ENCODE measurements around the gene NUAK2.
A peak's percentile ranks its signal among the peaks of the same experiment; 100 is the strongest.
"Not testable (repeated sequence)": the region's sequence is repeated elsewhere in the genome, so short reads cannot be mapped to it uniquely, and the experiment has no call there.

Gene NUAK2

GRCh38 chr1:205285381-205286101 is 36.0 kb downstream of the NUAK2 start:
- in situ Hi-C loops (cut with HindIII; ENCODE audit: low pct_ligation_motif_present, low pct_unique_long_range_greater_than_20kb, low sequenced_read_pairs) = no loop called here
- DNase-seq = no peak

DNA sequence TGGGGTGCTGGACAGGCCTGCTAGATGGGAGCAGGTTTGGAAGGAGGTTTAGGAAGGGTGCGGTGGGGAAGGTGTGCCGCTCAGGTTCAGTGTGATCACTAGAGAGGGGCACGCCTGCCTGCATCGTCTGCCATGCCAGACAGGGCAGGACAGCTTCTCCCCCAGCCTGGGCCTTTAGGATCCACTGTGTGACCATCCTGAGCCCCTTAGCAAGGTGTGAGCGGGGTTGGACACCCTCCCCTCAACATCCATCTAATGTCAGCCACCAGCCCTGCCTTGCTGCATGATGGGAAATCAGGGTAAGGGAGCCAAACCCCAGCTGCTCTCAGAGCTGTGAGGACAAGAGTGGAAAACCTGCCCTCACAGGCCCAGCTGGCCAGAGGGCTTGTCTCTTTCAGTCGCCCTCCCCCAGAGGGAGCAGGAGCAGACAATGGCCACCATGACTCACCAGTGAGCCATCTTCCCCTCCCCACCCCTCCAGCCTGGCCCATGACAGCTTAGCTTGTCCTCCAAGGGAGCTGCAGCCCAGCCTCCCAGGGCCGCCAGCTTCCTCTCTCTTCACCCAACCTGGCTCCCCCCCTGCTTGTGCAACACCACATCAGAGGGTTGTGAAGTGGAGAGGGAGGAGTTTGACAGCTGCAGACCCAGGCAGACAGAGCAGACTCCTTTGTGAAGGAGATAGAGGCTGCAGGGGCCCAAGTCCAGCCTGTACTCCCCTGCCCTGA is 37.0 kb downstream of the NUAK2 start:
- peak; percentile 98 for DNase-seq
- in situ Hi-C loops (cut with HindIII; ENCODE audit: low pct_ligation_motif_present, low pct_unique_long_range_greater_than_20kb, low sequenced_read_pairs) = no loop called here

- in situ Hi-C loops (cut with HindIII; ENCODE audit: low pct_ligation_motif_present, low pct_unique_long_range_greater_than_20kb, low sequenced_read_pairs) = no loop called here
- no peak for DNase-seq
These were observed 38.0 kb downstream of the NUAK2 start for GRCh38 chr1:205283270-205284147.

GRCh38 chr1:205280666-205281395 is 40.7 kb downstream of the NUAK2 start:
- DNase-seq; in situ Hi-C loops (cut with HindIII; ENCODE audit: low pct_ligation_motif_present, low pct_unique_long_range_greater_than_20kb, low sequenced_read_pairs): not testable (repeated sequence)

GRCh38 chr1:205279986-205280385 is 41.6 kb downstream of the NUAK2 start:
- in situ Hi-C loops (cut with HindIII; ENCODE audit: low pct_ligation_motif_present, low pct_unique_long_range_greater_than_20kb, low sequenced_read_pairs) = no loop called here

DNA sequence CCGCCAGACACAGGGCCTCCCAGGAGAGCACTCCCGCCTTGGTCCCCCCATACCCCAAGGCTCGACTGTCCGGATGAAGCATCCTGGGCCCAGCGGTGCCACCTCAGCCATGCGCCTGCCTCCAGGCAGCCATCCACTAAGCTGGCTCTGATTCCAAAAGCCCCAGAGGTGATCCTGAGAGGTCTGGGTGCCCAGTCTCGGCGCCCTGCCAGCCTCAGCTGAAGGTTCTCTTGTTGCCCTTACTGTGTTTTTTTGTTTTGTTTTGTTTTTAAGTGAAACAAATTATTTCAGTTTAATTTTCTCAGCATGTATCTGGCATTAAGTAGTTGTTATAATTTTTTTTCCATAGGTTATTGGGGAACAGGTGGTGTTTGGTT is 44.9 kb downstream of the NUAK2 start:
- in situ Hi-C loops (cut with HindIII; ENCODE audit: low pct_ligation_motif_present, low pct_unique_long_range_greater_than_20kb, low sequenced_read_pairs) = no loop called here
- DNase-seq = no peak

More at GRCh38 chr1:205279986-205280385, 41.6 kb downstream of the NUAK2 start:
- no peak for DNase-seq

DNA sequence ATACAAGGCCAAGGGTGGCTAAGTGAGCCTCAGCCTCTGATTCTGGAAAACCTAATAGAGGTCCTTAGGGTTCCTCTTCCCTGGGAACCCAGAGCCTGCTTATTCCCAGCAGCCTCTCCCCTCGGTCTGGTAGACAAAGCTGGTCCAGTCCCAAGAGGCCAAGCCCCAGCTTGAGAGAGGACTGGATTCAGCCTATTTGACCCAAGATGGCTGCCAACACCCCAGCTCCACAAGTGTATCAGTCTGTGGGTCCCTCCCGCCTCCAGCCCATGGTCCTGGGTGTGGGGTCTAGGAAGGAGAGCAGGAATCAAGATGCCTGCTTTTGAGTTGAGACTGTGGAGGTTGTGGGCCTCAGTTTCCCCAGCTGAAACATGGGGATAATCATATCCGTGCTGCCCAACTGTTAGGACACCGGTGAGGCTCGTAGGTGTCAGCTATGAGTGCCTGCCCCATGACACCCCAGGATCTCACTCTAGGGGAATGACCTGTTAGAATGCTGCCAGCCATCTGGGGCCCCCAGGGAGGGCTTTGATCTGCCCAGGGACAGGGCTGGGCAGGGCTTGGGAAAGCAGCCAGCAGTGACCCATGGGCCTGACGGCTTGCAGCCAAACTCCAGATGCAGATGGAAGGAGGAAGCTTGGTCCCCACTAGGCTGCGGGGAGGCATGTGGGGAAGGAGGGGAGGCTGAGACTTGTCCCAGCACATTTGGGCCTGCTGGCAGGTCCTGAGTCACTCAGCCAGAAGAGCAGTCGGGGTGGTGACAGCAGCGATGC is 45.4 kb downstream of the NUAK2 start:
- in situ Hi-C loops (cut with HindIII; ENCODE audit: low pct_ligation_motif_present, low pct_unique_long_range_greater_than_20kb, low sequenced_read_pairs) = no loop called here
- no peak for DNase-seq

DNA sequence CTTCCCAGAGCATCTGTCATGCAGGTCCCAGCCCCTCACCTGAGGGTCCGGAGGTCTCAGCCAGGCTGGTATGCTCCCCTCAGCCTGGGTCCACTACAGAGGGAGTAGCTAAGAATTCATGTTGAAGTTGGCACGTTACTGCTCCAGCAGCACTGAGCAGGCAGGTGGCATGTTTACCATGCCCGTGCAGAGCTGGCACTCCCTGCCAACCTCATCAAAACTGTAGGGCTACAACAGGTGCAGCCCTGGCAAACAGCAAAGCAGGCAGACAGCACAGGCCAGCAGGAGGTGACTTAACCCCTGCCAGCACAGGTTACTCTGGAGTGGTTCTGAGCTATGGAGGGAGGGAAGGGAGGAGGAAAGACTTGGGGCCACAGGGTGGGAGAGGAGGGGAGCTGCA is 46.4 kb downstream of the NUAK2 start:
- in situ Hi-C loops (cut with HindIII; ENCODE audit: low pct_ligation_motif_present, low pct_unique_long_range_greater_than_20kb, low sequenced_read_pairs) = no loop called here
- DNase-seq = no peak

- no peak for DNase-seq
- in situ Hi-C loops (cut with HindIII; ENCODE audit: low pct_ligation_motif_present, low pct_unique_long_range_greater_than_20kb, low sequenced_read_pairs) = no loop called here
These were observed 47.4 kb downstream of the NUAK2 start for GRCh38 chr1:205274041-205274691.

GRCh38 chr1:205273551-205273982 is 48.0 kb downstream of the NUAK2 start:
- in situ Hi-C loops (cut with HindIII; ENCODE audit: low pct_ligation_motif_present, low pct_unique_long_range_greater_than_20kb, low sequenced_read_pairs) = no loop called here
- DNase-seq = peak; percentile 83

GRCh38 chr1:205272536-205272935 is 49.0 kb downstream of the NUAK2 start:
- in situ Hi-C loops (cut with HindIII; ENCODE audit: low pct_ligation_motif_present, low pct_unique_long_range_greater_than_20kb, low sequenced_read_pairs) = no loop called here
- DNase-seq = no peak

- in situ Hi-C loops (cut with HindIII; ENCODE audit: low pct_ligation_motif_present, low pct_unique_long_range_greater_than_20kb, low sequenced_read_pairs) = no loop called here
- no peak for DNase-seq
These were observed 49.8 kb downstream of the NUAK2 start for GRCh38 chr1:205271745-205272144.

DNA sequence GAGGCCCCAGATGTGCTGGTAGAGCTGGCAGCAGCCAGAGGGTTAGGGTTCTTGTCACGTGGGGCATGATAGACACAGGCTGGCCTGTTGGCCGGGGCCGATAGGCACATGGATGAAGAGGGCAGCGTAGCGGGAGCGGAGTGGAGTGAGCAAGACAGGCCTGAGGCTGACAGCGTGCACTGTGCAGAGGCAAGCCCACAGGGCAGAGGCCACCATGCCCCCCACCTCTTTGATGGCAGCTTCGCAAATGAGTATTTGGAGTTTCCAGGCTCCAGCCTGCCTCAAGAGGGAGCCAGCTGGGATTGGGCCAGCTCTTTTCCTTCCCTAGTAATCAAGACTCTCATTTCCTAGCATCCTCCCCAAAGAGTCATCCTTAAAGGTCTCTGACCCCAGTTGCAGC is 50.3 kb downstream of the NUAK2 start:
- in situ Hi-C loops (cut with HindIII; ENCODE audit: low pct_ligation_motif_present, low pct_unique_long_range_greater_than_20kb, low sequenced_read_pairs) = no loop called here

DNA sequence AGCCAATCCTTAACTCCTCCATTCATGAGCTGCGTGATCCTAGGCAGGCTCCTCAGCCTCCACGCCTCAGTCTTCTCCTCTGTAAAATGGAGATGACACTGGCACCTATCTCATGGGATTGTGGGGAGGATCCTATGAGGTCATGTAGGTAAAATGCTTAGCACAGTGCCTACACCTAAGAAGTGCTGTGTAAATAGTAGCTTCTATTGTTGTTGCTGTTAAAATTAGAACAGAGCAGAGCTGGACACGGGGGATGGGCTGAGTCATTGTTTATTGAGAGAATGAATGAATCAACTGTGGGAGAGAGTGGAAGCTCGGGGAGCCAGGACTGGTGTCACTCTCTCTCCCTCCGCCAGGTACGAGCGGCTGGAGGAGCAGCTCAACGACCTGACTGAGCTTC is 50.8 kb downstream of the NUAK2 start:
- in situ Hi-C loops (cut with HindIII; ENCODE audit: low pct_ligation_motif_present, low pct_unique_long_range_greater_than_20kb, low sequenced_read_pairs) = no loop called here
- DNase-seq = no peak

More for the DNA sequence above, 50.3 kb downstream of the NUAK2 start:
- DNase-seq = no peak

GRCh38 chr1:205270271-205270670 is 51.3 kb downstream of the NUAK2 start:
- in situ Hi-C loops (cut with HindIII; ENCODE audit: low pct_ligation_motif_present, low pct_unique_long_range_greater_than_20kb, low sequenced_read_pairs) = no loop called here
- no peak for DNase-seq

- no peak for DNase-seq
- in situ Hi-C loops (cut with HindIII; ENCODE audit: low pct_ligation_motif_present, low pct_unique_long_range_greater_than_20kb, low sequenced_read_pairs) = no loop called here
These were observed 51.8 kb downstream of the NUAK2 start for GRCh38 chr1:205269711-205270110.

- in situ Hi-C loops (cut with HindIII; ENCODE audit: low pct_ligation_motif_present, low pct_unique_long_range_greater_than_20kb, low sequenced_read_pairs) = no loop called here
- no peak for DNase-seq
These were observed 52.5 kb downstream of the NUAK2 start for GRCh38 chr1:205268846-205269680.
